Stimulated activated CD8-positive, alpha-beta memory T cell treated with anti-CD3 and anti-CD28 coated beads, Interleukin-12 subunit alpha, Interleukin-12 subunit beta, amount 100 ng/mL, for 4 hours (primary cell): Measurements from ENCODE around the gene XRN2.

Experiments used
- DNase-seq: peaks from one replicate; pipeline ENCODE4 v3.0.0-alpha.2; 2020; ENCODE audit warnings: low read depth

Gene XRN2

GRCh38 chr20:21294755-21295154 is 8.4 kb upstream of the XRN2 start:
- DNase-seq: no peak

- DNase-seq: no peak
Measured at GRCh38 chr20:21301940-21302663, 1.0 kb upstream of the XRN2 start.

GRCh38 chr20:21302664-21303060 is 469 bp upstream of the XRN2 start:
- DNase-seq: no peak

- no peak for DNase-seq
Measured at GRCh38 chr20:21303872-21304586, 898 bp downstream of the XRN2 start.

GRCh38 chr20:21308340-21308739 is 5.2 kb downstream of the XRN2 start:
- no peak for DNase-seq

GRCh38 chr20:21309678-21310467 is 6.7 kb downstream of the XRN2 start:
- no peak for DNase-seq

GRCh38 chr20:21312813-21313474 is 9.8 kb downstream of the XRN2 start:
- DNase-seq: no peak

GRCh38 chr20:21315138-21315537 is 12.0 kb downstream of the XRN2 start:
- DNase-seq: no peak

- no peak for DNase-seq
Measured at GRCh38 chr20:21322083-21322710, 19.1 kb downstream of the XRN2 start.

- no peak for DNase-seq
Measured at GRCh38 chr20:21322921-21323331, 19.8 kb downstream of the XRN2 start.

- no peak for DNase-seq
Measured at GRCh38 chr20:21323640-21324039, 20.5 kb downstream of the XRN2 start.

- no peak for DNase-seq
Measured at GRCh38 chr20:21324126-21324525, 21.0 kb downstream of the XRN2 start.

- no peak for DNase-seq
Measured at GRCh38 chr20:21325296-21325695, 22.2 kb downstream of the XRN2 start.

GRCh38 chr20:21326700-21327099 is 23.6 kb downstream of the XRN2 start:
- no peak for DNase-seq

- DNase-seq: no peak
Measured at GRCh38 chr20:21336455-21337151, 33.5 kb downstream of the XRN2 start.

GRCh38 chr20:21338291-21338690 is 35.2 kb downstream of the XRN2 start:
- DNase-seq: no peak

- no peak for DNase-seq
Measured at GRCh38 chr20:21339499-21339898, 36.4 kb downstream of the XRN2 start.

- no peak for DNase-seq
Measured at GRCh38 chr20:21340991-21341697, 38.0 kb downstream of the XRN2 start.

GRCh38 chr20:21342656-21343345 is 39.7 kb downstream of the XRN2 start:
- no peak for DNase-seq
